ENCODE data around the gene CTDSP1.

CTDSP1 gene

GRCh38 chr2:218363736-218364135 lies 35.9 kb upstream of the CTDSP1 start:
- Histone ChIP-seq H3K4me2 (ENCODE audit: insufficient read depth, low read length) (no peak overlapping the region), H3K9ac (ENCODE audit: low read depth, low read length) (no peak overlapping the region), H3K36me3 (ENCODE audit: insufficient read depth, low read length) (no peaks in the 10 kb centered on the region), H3K4me3 (ENCODE audit: low read depth in 1 of 2, low read length in 2 of 2) (no peak overlapping the region), H3K4me1 (ENCODE audit: insufficient read depth, low read length) (no peaks in the 10 kb centered on the region), H4K20me1 (ENCODE audit: insufficient read depth, low read length) (no peaks in the 10 kb centered on the region), H3K9me3 (ENCODE audit: insufficient read depth, low read length, severe bottlenecking) (no peaks in the 10 kb centered on the region), H2AFZ (ENCODE audit: low read depth, low read length) (no peak overlapping the region), H3K27ac (ENCODE audit: low read length) (no peak overlapping the region), H3K79me2 (ENCODE audit: insufficient read depth, low read length) (no peaks in the 10 kb centered on the region), H3K27me3 (ENCODE audit: insufficient read depth, low read length, poor library complexity) (no peaks in the 10 kb centered on the region)
- no peak for ATAC-seq (ENCODE audit: insufficient read depth, low read depth)
- no peak for DNase-seq
- TF ChIP-seq EZH2 (IDR thresholded peaks at IDR 0.05; ENCODE audit: borderline replicate concordance, low read depth, low read length, severe bottlenecking) = no peak
- TF ChIP-seq, protein P1, sequence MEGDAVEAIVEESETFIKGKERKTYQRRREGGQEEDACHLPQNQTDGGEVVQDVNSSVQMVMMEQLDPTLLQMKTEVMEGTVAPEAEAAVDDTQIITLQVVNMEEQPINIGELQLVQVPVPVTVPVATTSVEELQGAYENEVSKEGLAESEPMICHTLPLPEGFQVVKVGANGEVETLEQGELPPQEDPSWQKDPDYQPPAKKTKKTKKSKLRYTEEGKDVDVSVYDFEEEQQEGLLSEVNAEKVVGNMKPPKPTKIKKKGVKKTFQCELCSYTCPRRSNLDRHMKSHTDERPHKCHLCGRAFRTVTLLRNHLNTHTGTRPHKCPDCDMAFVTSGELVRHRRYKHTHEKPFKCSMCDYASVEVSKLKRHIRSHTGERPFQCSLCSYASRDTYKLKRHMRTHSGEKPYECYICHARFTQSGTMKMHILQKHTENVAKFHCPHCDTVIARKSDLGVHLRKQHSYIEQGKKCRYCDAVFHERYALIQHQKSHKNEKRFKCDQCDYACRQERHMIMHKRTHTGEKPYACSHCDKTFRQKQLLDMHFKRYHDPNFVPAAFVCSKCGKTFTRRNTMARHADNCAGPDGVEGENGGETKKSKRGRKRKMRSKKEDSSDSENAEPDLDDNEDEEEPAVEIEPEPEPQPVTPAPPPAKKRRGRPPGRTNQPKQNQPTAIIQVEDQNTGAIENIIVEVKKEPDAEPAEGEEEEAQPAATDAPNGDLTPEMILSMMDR (IDR thresholded peaks at IDR 0.05; ENCODE audit: borderline replicate concordance, extremely low read depth, low read length, poor library complexity, severe bottlenecking) = no peak

DNA sequence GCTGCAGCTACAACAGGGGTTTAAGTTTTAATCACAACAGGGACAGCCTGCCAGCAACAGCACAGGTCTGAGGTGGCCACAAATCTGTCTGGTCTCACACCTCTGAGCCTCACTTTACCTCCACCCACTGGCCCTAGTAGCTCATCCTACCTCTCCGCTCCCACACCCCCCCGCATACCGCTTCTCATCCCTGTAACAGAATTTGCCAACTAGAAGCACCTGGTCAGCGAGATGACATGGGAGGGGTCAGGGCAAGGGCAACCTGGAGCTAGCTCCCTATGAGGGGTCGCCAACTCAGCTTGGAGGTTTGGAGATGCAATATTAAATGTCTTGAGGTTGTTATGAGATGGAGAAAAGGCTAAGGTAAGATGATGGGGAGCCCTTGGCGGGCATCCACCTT lies 35.5 kb upstream of the CTDSP1 start:
- Histone ChIP-seq H2AFZ (ENCODE audit: low read depth, low read length) (no peak overlapping the region), H3K9me3 (ENCODE audit: insufficient read depth, low read length, severe bottlenecking) (no peaks in the 10 kb centered on the region), H3K4me3 (ENCODE audit: low read depth in 1 of 2, low read length in 2 of 2) (no peak overlapping the region), H3K9ac (ENCODE audit: low read depth, low read length) (no peak overlapping the region), H3K27ac (ENCODE audit: low read length) (no peak overlapping the region), H3K27me3 (ENCODE audit: insufficient read depth, low read length, poor library complexity) (no peaks in the 10 kb centered on the region), H4K20me1 (ENCODE audit: insufficient read depth, low read length) (no peaks in the 10 kb centered on the region), H3K4me1 (ENCODE audit: insufficient read depth, low read length) (no peaks in the 10 kb centered on the region), H3K79me2 (ENCODE audit: insufficient read depth, low read length) (no peaks in the 10 kb centered on the region), H3K36me3 (ENCODE audit: insufficient read depth, low read length) (no peaks in the 10 kb centered on the region), H3K4me2 (ENCODE audit: insufficient read depth, low read length) (no peak overlapping the region)
- ATAC-seq (ENCODE audit: insufficient read depth, low read depth) (no peak), DNase-seq (no peak)
- TF ChIP-seq EZH2 (IDR thresholded peaks at IDR 0.05; ENCODE audit: borderline replicate concordance, low read depth, low read length, severe bottlenecking) = no peak
- TF ChIP-seq, protein P1 (IDR thresholded peaks at IDR 0.05; ENCODE audit: borderline replicate concordance, extremely low read depth, low read length, poor library complexity, severe bottlenecking) = no peak

GRCh38 chr2:218366621-218367414 lies 32.9 kb upstream of the CTDSP1 start:
- Histone ChIP-seq H3K27me3 (ENCODE audit: insufficient read depth, low read length, poor library complexity) (no peaks in the 10 kb centered on the region), H3K9me3 (ENCODE audit: insufficient read depth, low read length, severe bottlenecking) (no peaks in the 10 kb centered on the region), H3K27ac (ENCODE audit: low read length) (no peak overlapping the region), H3K4me3 (ENCODE audit: low read depth in 1 of 2, low read length in 2 of 2) (no peak overlapping the region), H3K4me1 (ENCODE audit: insufficient read depth, low read length) (no peaks in the 10 kb centered on the region), H3K36me3 (ENCODE audit: insufficient read depth, low read length) (no peaks in the 10 kb centered on the region), H4K20me1 (ENCODE audit: insufficient read depth, low read length) (no peaks in the 10 kb centered on the region), H3K9ac (ENCODE audit: low read depth, low read length) (no peak overlapping the region), H2AFZ (ENCODE audit: low read depth, low read length) (no peak overlapping the region), H3K4me2 (ENCODE audit: insufficient read depth, low read length) (no peak overlapping the region), H3K79me2 (ENCODE audit: insufficient read depth, low read length) (no peaks in the 10 kb centered on the region)
- no peak for DNase-seq
- TF ChIP-seq, protein P1 (IDR thresholded peaks at IDR 0.05; ENCODE audit: borderline replicate concordance, extremely low read depth, low read length, poor library complexity, severe bottlenecking) = no peak
- no peak for TF ChIP-seq EZH2 (IDR thresholded peaks at IDR 0.05; ENCODE audit: borderline replicate concordance, low read depth, low read length, severe bottlenecking)
- no peak for ATAC-seq (ENCODE audit: insufficient read depth, low read depth)

Measured in DND-41 (cell line).